Measurements from ENCODE around the gene PTGER1. TPM values are rescaled to one million over a fixed set of nuclear protein-coding genes. Genes with fewer than 3 reads are reported as not detected.

The PTGER1 gene
- total and polyA plus RNA-seq, 2 donors (not counting 3 experiments of a cell fraction or from before 2014, with no cell fraction given) = 0.21 to 0.40 TPM

GRCh38 chr19:14511229-14511593 is 36.1 kb upstream of the PTGER1 start:
- Histone ChIP-seq H3K4me2 (ENCODE audit: insufficient read depth, low read length) (no peak overlapping the region), H3K9me3 (replicated peaks; ENCODE audit: control insufficient read depth, insufficient read depth, low read length) (no peaks in the 10 kb centered on the region), H3K27me3 (ENCODE audit: control insufficient read depth in 2 of 2, insufficient read depth in 2 of 2, low read length in 2 of 2) (no peaks in the 10 kb centered on the region), H3K27ac (ENCODE audit: insufficient read depth, low read depth, low read length) (no peak overlapping the region), H3K4me1 (ENCODE audit: control insufficient read depth, extremely low read depth, insufficient read depth, low read length) (peaks cover 21% of the 10 kb centered on the region), H3K9ac (replicated peaks; ENCODE audit: extremely low read depth, insufficient read depth, low read length) (no peak overlapping the region), H3K79me2 (ENCODE audit: control insufficient read depth, insufficient read depth, low read length) (peaks cover 16% of the 10 kb centered on the region), H3K36me3 (ENCODE audit: control insufficient read depth in 2 of 2, extremely low read depth in 1 of 2, insufficient read depth in 2 of 2, low read length in 2 of 2) (peaks cover 11 to 12% of the 10 kb centered on the region in 2 experiments), H2AFZ (ENCODE audit: low read depth, low read length) (no peak overlapping the region), H4K20me1 (replicated peaks; ENCODE audit: control insufficient read depth, extremely low read depth, insufficient read depth, low read length) (no peaks in the 10 kb centered on the region), H3K4me3 (replicated peaks in 1 of 3; ENCODE audit: insufficient read depth in 1 of 3, low read depth in 1 of 3, low read length in 3 of 3) (no peak overlapping the region), H3K9me1 (replicated peaks; ENCODE audit: control insufficient read depth, extremely low read depth, insufficient read depth, low read length) (no peaks in the 10 kb centered on the region)
- ChIA-PET CTCF (no interaction called here), POLR2A (no interaction called here)
- TF ChIP-seq EZH2 (IDR thresholded peaks at IDR 0.05; ENCODE audit: borderline replicate concordance, low read depth, low read length, severe bottlenecking) = no peak
- TF ChIP-seq MYC (IDR thresholded peaks at IDR 0.05; ENCODE audit: low read depth, low read length) = no peak
- no peak for TF ChIP-seq JUN (IDR thresholded peaks at IDR 0.05; ENCODE audit: borderline replicate concordance, insufficient read depth, insufficient read length, low read depth)
- no peak for TF ChIP-seq POLR2A (IDR thresholded peaks at IDR 0.05; ENCODE audit: low read depth, low read length)
- TF ChIP-seq CTCF (IDR thresholded peaks at IDR 0.05; ENCODE audit: extremely low read depth in 1 of 2, insufficient read depth in 1 of 2, low read depth in 1 of 2, low read length in 2 of 2) = no peak
- no peak for TF ChIP-seq GATA2 (IDR thresholded peaks at IDR 0.05; ENCODE audit: insufficient read depth, insufficient read length, low read depth, low read length)
- no peak for TF ChIP-seq FOS (IDR thresholded peaks at IDR 0.05; ENCODE audit: borderline replicate concordance, insufficient read depth, low read length)
- FAIRE-seq (no peak), DNase-seq (ENCODE audit: low read depth, low spot score) (no peak)
- no TSS peak for BruUV-seq (replicated peaks)
- intact Hi-C loops (cut with micrococcal nuclease) = no loop called here
- dilution Hi-C loops (cut with MboI; ENCODE audit: extremely low pct_ligation_motif_present, low sequenced_read_pairs) = no loop called here
